Immature natural killer cell (primary cell): ENCODE measurements around the gene PDIA4. TPM values are rescaled to one million over a fixed set of nuclear protein-coding genes. Genes with fewer than 3 reads are reported as not detected.

Experiments
- DNase-seq, 3 donors: peaks; one replicate each; pipeline ENCODE4 v3.0.0; 2022; ENCODE audit warnings: mixed read lengths in 1 of 3
- H3K27ac Mint-ChIP-seq, 6 donors: one replicate each; pipeline ENCODE4 v1.8.0; 2020; ENCODE audit warnings: mixed read lengths in 6 of 6, mild to moderate bottlenecking in 5 of 6, inconsistent platforms in 4 of 6, moderate library complexity in 3 of 6
- H3K27me3 Mint-ChIP-seq, 3 donors: one replicate each; pipeline ENCODE4 v1.8.0; 2020 to 2021; ENCODE audit warnings: low read depth in 3 of 3, mild to moderate bottlenecking in 3 of 3, mixed read lengths in 3 of 3, moderate library complexity in 3 of 3, inconsistent platforms in 1 of 3
- H3K36me3 Mint-ChIP-seq, 3 donors: one replicate each; pipeline ENCODE4 v1.8.0; 2020; ENCODE audit warnings: mixed read lengths in 3 of 3, inconsistent platforms in 2 of 3, mild to moderate bottlenecking in 2 of 3
- H3K4me1 Mint-ChIP-seq, 2 donors: one replicate each; pipeline ENCODE4 v1.8.0; 2020; ENCODE audit warnings: inconsistent platforms in 2 of 2, mild to moderate bottlenecking in 2 of 2, mixed read lengths in 2 of 2, moderate library complexity in 1 of 2
- H3K4me3 Mint-ChIP-seq, 5 donors: one replicate each; pipeline ENCODE4 v1.8.0; 2020; ENCODE audit warnings: mild to moderate bottlenecking in 5 of 5, mixed read lengths in 5 of 5, inconsistent platforms in 3 of 5, moderate library complexity in 3 of 5
- H3K9me3 Mint-ChIP-seq, 6 donors: one replicate each; pipeline ENCODE4 v1.8.0; 2020; ENCODE audit warnings: mild to moderate bottlenecking in 6 of 6, mixed read lengths in 6 of 6, inconsistent platforms in 4 of 6, moderate library complexity in 3 of 6
- polyA plus RNA-seq, 3 donors: library from polyadenylated mRNA; unstranded; fragments of 300-500 nt; fragmentation: Illumina TruSeq; gene quantifications; one replicate each; pipeline ENCODE4 v1.2.3, GENCODE V29; 2021

The PDIA4 gene
- polyA plus RNA-seq, 3 donors from 2014 or later, result 84.4 to 160 (median 125) TPM

DNA sequence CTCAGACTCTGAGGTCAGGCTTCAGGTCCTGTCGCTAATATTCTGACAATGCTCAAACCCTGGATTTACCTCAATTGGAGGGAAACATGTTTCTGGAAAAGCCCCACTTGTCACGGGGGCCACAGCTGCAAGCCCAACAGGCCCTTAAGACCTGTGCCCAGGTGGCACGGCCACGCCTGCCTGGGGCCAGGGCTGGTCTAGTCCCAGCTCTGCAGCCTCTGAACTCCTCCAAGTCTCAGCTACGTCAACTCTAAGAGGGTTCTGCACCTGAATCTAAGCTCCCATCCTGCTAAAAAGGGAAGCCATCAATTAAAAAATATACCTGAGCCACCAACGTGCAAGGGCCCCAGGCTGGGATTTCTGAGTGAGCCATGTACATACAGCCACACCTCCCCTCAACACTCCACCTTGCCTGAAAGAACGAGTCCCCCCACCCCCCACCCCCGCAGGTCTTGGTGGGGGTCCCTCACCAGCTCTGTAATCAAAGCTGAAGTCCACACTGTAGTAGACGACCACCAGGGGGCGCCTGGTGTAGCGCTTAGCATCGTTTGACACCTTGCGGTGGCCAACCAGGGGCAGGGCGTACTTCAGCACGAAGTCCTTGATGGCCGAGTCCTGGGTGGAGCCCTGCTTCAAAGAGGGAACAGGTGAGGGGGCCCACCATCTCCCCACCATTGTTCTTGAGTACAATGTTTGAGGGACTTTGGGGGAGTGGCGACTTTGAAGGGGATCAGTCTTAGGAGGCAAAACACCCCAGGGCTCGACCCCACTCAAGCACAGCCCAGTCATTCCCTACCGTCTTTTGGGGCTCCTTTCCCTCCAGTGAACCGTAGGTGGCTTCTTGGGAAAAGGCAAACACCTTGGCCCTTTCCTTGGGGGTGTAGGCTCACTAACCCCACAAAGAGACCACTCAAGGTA lies 22.6 kb downstream of the PDIA4 start:
- H3K4me3 Mint-ChIP-seq, result peak overlapping the region in 1 of 5 donors; percentile 36
- DNase-seq, result peak; percentile 74 to 78 (median 75)
- peaks cover 2 to 6% of the 10 kb centered on the region in 2 donors for H3K4me1 Mint-ChIP-seq
- H3K36me3 Mint-ChIP-seq, result peaks cover 3 to 17% (median 5%) of the 10 kb centered on the region in 3 donors
- peak overlapping the region; percentile 30 to 80 (median 56) for H3K27ac Mint-ChIP-seq
- H3K27me3 Mint-ChIP-seq, result peaks cover 2 to 3% (median 2%) of the 10 kb centered on the region in 3 donors
- no peaks in the 10 kb centered on the region for H3K9me3 Mint-ChIP-seq

DNA sequence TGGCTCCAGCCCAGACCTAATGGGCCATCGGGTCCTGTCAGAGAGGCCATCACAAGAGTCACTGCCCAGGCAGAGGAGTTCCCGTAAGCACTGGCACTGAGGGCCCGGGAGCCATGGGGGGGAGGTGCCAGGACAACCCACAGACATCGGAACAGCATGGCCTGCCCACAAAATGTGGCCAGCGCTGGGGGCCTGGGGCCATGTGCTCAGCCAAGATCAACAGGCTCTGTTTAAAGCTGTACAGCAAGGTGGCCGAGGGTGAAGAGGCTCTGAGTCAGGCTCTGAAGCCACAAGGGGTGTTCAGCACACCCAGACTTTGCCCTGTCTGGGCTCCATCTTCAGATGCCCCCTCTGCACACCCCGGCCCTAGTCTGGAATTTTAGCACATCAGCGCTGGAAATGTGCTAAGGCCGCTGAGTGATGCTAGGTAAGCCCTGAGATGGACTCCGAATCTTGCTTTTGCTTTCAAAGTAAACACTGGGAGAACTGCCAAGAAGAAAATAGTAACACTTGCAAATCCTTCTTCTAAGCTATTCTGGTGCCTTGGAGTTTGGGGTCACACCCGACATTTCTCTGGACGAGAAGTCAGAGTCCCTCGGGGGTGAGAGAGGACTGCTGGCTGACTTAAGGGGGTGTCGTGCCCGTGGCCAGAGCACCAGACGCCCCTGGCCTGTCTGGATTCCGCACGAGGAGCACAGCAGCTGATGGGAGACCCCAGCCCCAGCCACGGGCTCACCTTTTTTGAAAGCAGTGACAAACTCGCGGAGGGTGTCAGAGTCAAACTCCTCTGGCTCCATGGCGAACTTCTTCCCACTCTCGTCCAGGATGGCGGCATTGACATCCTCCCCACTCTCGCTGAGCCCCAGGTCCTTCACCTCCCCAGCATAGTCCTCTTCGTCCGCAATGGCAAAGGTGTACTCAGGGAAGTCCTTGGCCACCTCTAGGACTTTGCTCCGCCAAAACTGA lies 23.6 kb downstream of the PDIA4 start:
- H3K27ac Mint-ChIP-seq, result peak overlapping the region in 1 of 6 donors; percentile 22
- peaks cover 2 to 6% of the 10 kb centered on the region in 2 donors for H3K4me1 Mint-ChIP-seq
- H3K36me3 Mint-ChIP-seq, result peaks cover 3 to 17% (median 5%) of the 10 kb centered on the region in 3 donors
- no peaks in the 10 kb centered on the region for H3K9me3 Mint-ChIP-seq
- peaks cover 0 to 3% (median 2%) of the 10 kb centered on the region in 3 donors for H3K27me3 Mint-ChIP-seq
- no peak overlapping the region for H3K4me3 Mint-ChIP-seq
- DNase-seq, result no peak

DNA sequence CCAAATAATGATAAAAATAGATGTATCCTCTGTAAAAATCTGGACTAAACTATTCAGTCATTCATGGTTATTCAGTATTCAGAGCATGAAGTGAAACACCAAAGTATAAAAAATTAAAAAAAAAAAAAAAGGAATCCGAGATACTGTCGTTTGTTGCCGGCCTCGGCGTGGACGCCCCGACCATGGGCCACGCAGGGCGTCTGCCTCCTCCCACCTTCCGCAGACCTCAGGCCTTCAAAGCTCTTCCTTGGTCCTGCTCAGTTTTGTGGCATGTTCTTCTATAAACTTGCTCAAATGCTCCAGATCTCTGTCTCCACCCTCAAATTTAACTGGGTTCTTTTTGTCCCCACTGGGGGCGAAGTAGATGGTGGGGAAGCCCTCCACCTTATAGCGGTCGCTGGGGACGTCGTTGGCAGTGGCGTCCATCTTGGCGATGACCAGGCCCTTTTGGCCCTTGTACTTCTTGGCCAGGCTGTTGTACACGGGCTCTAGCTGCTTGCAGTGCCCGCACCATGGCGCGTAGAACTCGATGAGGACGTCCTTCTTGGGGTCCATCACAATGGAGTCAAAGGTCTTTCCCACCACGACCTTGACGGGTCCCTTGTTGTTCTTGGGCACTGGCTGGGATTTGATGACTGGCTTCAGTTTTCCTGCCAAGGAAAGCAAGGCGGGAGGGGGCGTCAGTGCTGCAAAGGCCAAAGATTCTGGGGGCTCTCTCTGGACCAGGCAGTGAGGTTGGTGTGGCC lies 24.6 kb downstream of the PDIA4 start:
- Mint-ChIP-seq H3K4me3 (no peak overlapping the region), H3K27me3 (peaks cover 0 to 3% (median 0%) of the 10 kb centered on the region in 3 donors), H3K36me3 (peaks cover 3 to 17% (median 5%) of the 10 kb centered on the region in 3 donors), H3K9me3 (no peaks in the 10 kb centered on the region), H3K27ac (no peak overlapping the region), H3K4me1 (peaks cover 2 to 6% of the 10 kb centered on the region in 2 donors)
- no peak for DNase-seq

DNA sequence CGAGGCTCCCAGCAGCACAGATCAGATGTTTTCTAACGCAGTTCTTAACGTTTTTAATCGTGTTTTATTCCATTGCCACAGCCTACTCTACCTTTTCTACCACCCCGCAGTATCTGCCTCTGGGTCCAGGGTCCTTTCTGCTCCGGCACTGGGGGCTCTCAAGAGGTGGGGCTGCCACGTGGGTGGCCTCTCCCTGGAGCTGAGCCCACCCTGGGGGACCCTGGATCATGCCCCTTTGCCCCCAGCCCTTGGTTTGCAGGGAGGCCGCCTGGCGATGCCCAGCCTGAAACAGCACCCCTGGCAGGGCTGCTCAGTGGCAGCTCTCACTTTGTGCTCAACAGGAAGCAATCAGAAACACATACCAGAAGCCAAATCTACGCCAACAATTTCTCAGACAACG lies 25.3 kb downstream of the PDIA4 start:
- no peak overlapping the region for H3K4me3 Mint-ChIP-seq
- DNase-seq, result no peak
- peaks cover 0 to 3% (median 0%) of the 10 kb centered on the region in 3 donors for H3K27me3 Mint-ChIP-seq
- H3K4me1 Mint-ChIP-seq, result peaks cover 2 to 6% of the 10 kb centered on the region in 2 donors
- peaks cover 3 to 17% (median 5%) of the 10 kb centered on the region in 3 donors for H3K36me3 Mint-ChIP-seq
- H3K27ac Mint-ChIP-seq, result no peak overlapping the region
- H3K9me3 Mint-ChIP-seq, result no peaks in the 10 kb centered on the region

DNA sequence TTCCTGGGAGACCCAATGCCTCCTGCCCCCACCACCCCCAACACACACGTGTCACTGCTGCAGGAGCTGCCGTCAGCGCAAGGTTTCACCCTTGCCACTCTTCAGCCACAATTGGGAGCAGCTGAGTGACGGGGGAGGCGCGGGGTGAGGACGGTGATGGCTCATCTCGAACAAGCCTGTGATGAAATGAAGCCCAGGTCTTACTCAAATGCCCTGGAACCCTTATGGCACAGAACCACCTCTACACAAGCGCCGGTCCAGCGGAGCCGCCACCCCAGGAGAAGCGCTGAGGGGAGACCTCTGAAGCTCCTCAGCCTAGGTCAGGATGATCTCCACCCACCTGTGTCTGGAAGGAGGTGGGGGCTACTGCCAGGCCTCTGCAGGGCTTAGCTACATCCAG lies 25.7 kb downstream of the PDIA4 start:
- no peak for DNase-seq
- Mint-ChIP-seq H3K4me1 (peaks cover 2 to 6% of the 10 kb centered on the region in 2 donors), H3K27me3 (peaks cover 0 to 3% (median 0%) of the 10 kb centered on the region in 3 donors), H3K4me3 (no peak overlapping the region), H3K9me3 (no peaks in the 10 kb centered on the region), H3K27ac (no peak overlapping the region), H3K36me3 (peaks cover 3 to 17% (median 5%) of the 10 kb centered on the region in 3 donors)

DNA sequence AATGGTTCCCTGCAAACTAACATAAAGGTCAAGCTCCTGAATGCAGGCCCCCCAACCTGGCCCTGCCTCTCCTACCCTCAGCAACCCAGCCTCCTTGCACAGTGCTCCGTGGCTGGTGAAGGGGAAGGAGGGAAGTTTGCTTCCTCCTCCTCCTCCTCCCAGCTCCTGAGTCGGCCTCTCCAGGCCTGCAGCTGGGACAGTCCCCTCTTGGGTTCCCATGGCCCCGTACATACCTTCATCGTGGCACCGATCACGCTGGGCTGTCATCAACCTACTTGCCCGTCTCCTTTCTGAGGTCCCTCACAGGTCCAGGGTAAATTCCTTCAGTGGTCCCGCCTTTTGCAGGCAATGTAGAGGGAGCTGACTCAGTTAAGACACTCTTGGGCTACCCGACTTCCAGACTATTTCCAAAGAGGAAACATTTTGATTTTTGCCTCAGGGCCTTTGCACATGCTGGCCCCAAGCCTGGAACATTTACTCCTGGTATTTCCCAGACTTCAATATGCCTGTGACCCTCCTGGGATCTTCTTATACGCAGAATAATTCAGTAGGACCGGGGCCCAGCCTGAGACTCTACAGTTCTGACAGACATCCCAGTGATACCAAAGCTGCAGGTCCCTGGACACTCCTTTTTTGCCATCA lies 26.8 kb downstream of the PDIA4 start:
- Mint-ChIP-seq H3K9me3 (no peaks in the 10 kb centered on the region), H3K4me1 (peaks cover 2 to 6% of the 10 kb centered on the region in 2 donors), H3K4me3 (no peak overlapping the region), H3K27me3 (peaks cover 0 to 3% (median 0%) of the 10 kb centered on the region in 3 donors), H3K27ac (no peak overlapping the region), H3K36me3 (peaks cover 3 to 14% (median 5%) of the 10 kb centered on the region in 3 donors)
- DNase-seq, result no peak

DNA sequence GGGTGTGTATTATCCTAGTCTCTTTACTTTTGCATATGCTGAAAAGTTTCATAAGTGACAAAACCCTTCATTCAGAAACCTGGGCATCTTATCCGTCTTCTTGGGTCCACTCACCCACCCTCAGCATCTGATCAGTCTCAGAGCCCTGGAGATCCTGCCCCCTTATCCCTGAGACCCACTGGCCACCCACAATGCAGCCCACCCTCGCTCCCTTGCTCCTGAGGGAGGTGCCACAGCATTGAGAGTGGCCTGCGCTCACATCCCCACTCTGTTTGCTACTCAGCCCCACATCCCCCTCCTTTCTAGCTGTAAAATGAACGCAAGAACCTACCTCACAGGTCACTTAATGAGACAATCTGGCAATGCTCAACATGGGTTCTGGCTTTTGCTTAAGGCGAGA lies 27.3 kb downstream of the PDIA4 start:
- Mint-ChIP-seq H3K27me3 (peaks cover 0 to 3% (median 0%) of the 10 kb centered on the region in 3 donors), H3K36me3 (peaks cover 3 to 14% (median 5%) of the 10 kb centered on the region in 3 donors), H3K27ac (peak overlapping the region in 1 of 6 donors; percentile 10), H3K4me1 (peaks cover 2 to 4% of the 10 kb centered on the region in 2 donors), H3K9me3 (no peaks in the 10 kb centered on the region), H3K4me3 (no peak overlapping the region)
- DNase-seq, result no peak

DNA sequence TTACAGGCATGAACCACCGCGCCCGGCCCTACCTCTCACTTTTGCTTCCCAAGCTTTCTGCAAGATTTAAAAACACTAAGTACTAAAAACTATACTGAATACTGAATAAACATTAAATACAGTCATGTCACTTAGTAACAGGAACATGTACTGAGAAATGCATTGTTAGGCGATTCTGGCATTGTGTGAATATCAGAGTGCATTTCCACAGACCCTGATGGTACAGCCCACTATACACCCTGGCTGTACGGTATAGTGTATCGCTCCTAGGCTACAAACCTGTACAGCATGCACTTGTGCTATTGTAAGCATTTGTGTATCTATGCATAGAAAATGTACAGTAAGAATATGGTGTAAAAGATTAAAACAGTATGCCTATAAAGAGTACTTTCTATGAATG lies 29.1 kb downstream of the PDIA4 start:
- H3K4me1 Mint-ChIP-seq, result no peaks in the 10 kb centered on the region
- H3K27ac Mint-ChIP-seq, result peak overlapping the region in 1 of 6 donors; percentile 4
- no peak overlapping the region for H3K4me3 Mint-ChIP-seq
- H3K27me3 Mint-ChIP-seq, result no peaks in the 10 kb centered on the region
- no peak for DNase-seq
- H3K36me3 Mint-ChIP-seq, result peaks cover 0 to 10% (median 5%) of the 10 kb centered on the region in 3 donors
- no peaks in the 10 kb centered on the region for H3K9me3 Mint-ChIP-seq

DNA sequence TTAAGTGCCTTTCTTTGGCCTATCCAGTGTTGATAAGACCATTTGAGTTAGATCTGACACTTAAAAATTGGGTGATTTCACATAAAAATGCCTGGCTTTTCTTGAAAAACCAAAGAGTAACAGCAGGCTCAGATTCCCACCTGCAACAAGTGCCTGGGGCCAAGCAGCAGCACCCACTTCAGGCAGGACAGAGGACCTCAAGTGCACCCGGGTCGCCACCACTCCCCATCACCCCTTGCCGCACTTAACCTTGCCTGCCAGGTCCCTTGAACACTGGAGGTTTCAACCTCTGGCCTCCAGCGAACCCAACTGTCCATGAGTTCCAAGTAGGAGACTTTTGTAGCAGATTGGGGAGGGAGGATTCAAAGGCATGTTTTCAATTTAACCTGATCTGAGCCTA lies 30.8 kb downstream of the PDIA4 start:
- DNase-seq, result no peak
- Mint-ChIP-seq H3K27me3 (no peaks in the 10 kb centered on the region), H3K27ac (no peak overlapping the region), H3K36me3 (peaks cover 0 to 3% (median 0%) of the 10 kb centered on the region in 3 donors), H3K4me1 (no peaks in the 10 kb centered on the region), H3K4me3 (no peak overlapping the region), H3K9me3 (no peaks in the 10 kb centered on the region)

DNA sequence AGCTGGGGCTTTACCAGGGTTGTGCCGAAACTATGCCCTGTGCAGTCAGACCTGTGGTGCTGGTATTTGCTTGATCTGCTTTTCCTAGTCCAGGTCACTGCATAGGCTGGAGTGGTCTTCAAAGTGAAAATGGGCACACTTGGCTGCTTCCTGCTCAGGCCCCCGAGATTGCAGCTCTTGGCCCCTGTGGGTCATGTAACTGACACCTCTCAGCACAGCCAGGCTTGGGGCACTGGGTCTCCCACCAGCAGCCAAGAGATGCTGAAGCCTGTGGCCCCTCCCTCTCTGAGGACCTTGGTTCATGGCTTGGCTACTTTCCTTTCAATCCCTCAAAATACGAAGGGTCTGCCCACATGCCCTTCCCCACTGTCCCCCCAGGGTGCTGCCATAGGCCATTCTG lies 33.7 kb downstream of the PDIA4 start:
- Mint-ChIP-seq H3K27me3 (peaks cover 0 to 4% (median 4%) of the 10 kb centered on the region in 3 donors), H3K4me3 (no peak overlapping the region), H3K27ac (no peak overlapping the region), H3K9me3 (no peaks in the 10 kb centered on the region), H3K36me3 (no peaks in the 10 kb centered on the region), H3K4me1 (no peaks in the 10 kb centered on the region)
- DNase-seq, result no peak

DNA sequence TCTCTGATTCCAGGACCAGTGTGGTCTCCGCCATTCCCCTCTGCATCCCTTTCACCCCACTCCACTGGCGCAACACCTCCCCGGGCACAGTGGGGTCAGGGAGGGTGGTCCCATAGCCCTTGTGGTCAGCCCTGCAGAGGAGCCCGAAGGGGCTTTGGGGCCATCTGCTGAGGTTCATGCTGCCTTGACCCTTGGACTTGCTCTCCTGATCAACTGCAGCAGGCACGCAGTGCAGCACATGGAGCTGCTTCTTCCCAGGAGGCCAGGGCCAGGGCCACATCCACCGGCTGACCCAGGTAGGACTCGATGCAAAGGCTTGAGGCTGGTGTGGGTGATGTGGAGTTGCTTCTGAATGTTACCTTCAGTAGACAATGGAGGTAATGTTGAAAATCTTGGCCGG lies 35.1 kb downstream of the PDIA4 start:
- H3K27ac Mint-ChIP-seq, result no peak overlapping the region

DNA sequence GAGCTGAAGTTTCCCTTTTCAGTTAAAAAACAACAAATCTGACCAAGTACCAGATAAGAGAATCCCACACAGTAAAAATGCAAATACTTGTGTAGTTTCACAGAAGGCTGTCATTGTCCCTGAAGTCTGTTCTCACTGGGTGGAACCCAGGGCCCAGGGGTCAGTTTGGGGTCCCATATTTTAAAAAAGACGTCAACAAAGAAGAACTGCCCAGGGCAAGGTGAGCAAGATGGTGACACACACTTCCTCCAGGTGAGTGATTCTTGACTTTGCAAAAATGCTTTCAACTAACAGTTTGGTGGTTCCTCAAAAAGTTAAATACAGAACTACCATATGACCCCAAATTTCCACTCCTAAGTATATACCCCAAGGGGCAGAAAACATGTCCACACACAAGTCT lies 36.8 kb downstream of the PDIA4 start:
- H3K36me3 Mint-ChIP-seq, result no peaks in the 10 kb centered on the region
- H3K27ac Mint-ChIP-seq, result no peak overlapping the region
- H3K9me3 Mint-ChIP-seq, result no peaks in the 10 kb centered on the region
- H3K27me3 Mint-ChIP-seq, result peaks cover 12 to 13% (median 12%) of the 10 kb centered on the region in 3 donors
- no peak overlapping the region for H3K4me3 Mint-ChIP-seq
- no peak for DNase-seq
- peaks cover 20 to 23% of the 10 kb centered on the region in 2 donors for H3K4me1 Mint-ChIP-seq

More for the DNA sequence above, 35.1 kb downstream of the PDIA4 start:
- Mint-ChIP-seq H3K36me3 (no peaks in the 10 kb centered on the region), H3K27me3 (peaks cover 0 to 4% (median 4%) of the 10 kb centered on the region in 3 donors), H3K4me3 (no peak overlapping the region), H3K4me1 (peaks cover 6 to 7% of the 10 kb centered on the region in 2 donors), H3K9me3 (no peaks in the 10 kb centered on the region)
- DNase-seq, result no peak
